ENCODE measurements around the gene ACTR3C. TPM values are rescaled to one million over a fixed set of nuclear protein-coding genes. Genes with fewer than 3 reads are reported as not detected.

The ACTR3C gene
- total and polyA plus RNA-seq, 2 experiments from 2014 or later, result 1.5 to 3.5 TPM

DNA sequence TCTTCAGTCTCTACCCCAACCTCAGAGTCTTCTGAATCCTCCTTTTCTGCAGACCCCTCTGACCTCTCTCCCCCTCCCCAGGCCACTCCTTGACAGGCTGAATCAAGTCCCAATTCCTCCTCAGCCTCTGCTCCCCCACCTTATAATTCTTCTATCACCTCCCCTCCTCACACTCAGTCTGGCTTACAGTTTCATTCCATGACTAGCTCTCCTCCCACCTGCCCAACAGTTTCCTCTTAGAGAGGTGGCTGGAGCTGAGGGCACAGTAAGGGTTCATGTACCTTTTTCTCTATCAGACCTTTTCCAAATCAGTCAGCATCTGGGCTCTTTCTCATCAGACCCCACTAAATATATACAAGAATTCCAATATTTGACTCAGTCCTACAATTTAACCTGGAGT is 14.8 kb downstream of the ACTR3C start:
- Histone ChIP-seq H3K9me2 (ENCODE audit: insufficient read depth) (no peaks in the 10 kb centered on the region), H3K4me2 (no peak overlapping the region), H3F3A (replicated peaks; ENCODE audit: low read depth) (no peaks in the 10 kb centered on the region), H3K4me1 (ENCODE audit: insufficient read depth) (peaks cover 21% of the 10 kb centered on the region), H3K4me3 (no peak overlapping the region), H3K36me3 (ENCODE audit: insufficient read depth) (no peaks in the 10 kb centered on the region), H2AFZ (no peak overlapping the region), H3K79me2 (replicated peaks; ENCODE audit: insufficient read depth) (no peaks in the 10 kb centered on the region), H3K27me3 (ENCODE audit: insufficient read depth) (0 out of 2 replicates have a peak, but pooled peaks cover 3% of the 10 kb centered on the region), H3K27ac (ENCODE audit: low read depth) (no peak overlapping the region), H4K20me1 (replicated peaks; ENCODE audit: insufficient read depth) (no peaks in the 10 kb centered on the region)
- Mint-ChIP-seq H3K36me3 (ENCODE audit: low read depth) (peaks cover 13% of the 10 kb centered on the region), H3K27me3 (ENCODE audit: insufficient read depth, low read depth, poor library complexity) (peaks cover 28% of the 10 kb centered on the region), H3K4me3 (no peak overlapping the region), H3K4me1 (peaks cover 16% of the 10 kb centered on the region), H3K27ac (no peak overlapping the region), H3K9me3 (peaks cover 21% of the 10 kb centered on the region)
- ATAC-seq (no peak), DNase-seq (ENCODE audit: low spot score) (no peak)
- TF ChIP-seq ZNF331 (CRISPR knock-in tag; IDR thresholded peaks at IDR 0.05; ENCODE audit: low read depth) (no peak), REST (IDR thresholded peaks at IDR 0.05; ENCODE audit: unreplicated experiment) (no peak), CREB1 (CRISPR knock-in tag; IDR thresholded peaks at IDR 0.05; ENCODE audit: low read depth) (no peak), POLR2AphosphoS5 (IDR thresholded peaks at IDR 0.05; ENCODE audit: low read depth) (no peak), EZH2 (IDR thresholded peaks at IDR 0.05; ENCODE audit: low read depth, unreplicated experiment) (no peak), JUNB (IDR thresholded peaks at IDR 0.05; ENCODE audit: unreplicated experiment) (no peak), ZNF114 (CRISPR knock-in tag; IDR thresholded peaks at IDR 0.05) (no peak)
- TF ChIP-seq, protein P1, sequence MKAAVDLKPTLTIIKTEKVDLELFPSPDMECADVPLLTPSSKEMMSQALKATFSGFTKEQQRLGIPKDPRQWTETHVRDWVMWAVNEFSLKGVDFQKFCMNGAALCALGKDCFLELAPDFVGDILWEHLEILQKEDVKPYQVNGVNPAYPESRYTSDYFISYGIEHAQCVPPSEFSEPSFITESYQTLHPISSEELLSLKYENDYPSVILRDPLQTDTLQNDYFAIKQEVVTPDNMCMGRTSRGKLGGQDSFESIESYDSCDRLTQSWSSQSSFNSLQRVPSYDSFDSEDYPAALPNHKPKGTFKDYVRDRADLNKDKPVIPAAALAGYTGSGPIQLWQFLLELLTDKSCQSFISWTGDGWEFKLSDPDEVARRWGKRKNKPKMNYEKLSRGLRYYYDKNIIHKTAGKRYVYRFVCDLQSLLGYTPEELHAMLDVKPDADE (IDR thresholded peaks at IDR 0.05), result no peak

DNA sequence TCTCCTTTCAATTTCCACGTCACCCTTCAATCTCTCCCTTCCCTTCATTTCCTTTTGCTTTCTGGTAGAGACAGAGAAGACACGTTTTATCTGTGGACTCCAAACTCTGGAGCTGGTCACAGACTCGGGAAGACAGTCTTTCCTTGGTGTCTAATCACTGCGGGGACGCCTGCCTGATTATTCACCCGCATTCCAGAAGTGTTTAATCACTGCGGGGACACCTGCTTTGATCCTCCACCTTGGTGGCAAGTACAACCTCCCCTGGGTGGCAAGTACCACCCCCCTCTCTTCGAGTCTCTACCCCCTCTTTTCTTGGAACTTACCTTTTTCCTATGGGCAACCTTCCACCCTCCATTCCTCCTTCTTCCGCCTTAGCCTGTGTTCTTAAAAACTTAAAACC is 15.4 kb downstream of the ACTR3C start:
- no peak; the same call in 2 of the 3 replicates for ATAC-seq
- H3K27me3 ChIP-seq (ENCODE audit: insufficient read depth), result 0 out of 2 replicates have a peak, but pooled peaks cover 3% of the 10 kb centered on the region
- Mint-ChIP-seq H3K27me3 (ENCODE audit: insufficient read depth, low read depth, poor library complexity) (peaks cover 25% of the 10 kb centered on the region), H3K4me3 (no peak overlapping the region), H3K9me3 (peaks cover 21% of the 10 kb centered on the region), H3K4me1 (peaks cover 9% of the 10 kb centered on the region), H3K36me3 (ENCODE audit: low read depth) (peaks cover 13% of the 10 kb centered on the region), H3K27ac (no peak overlapping the region)
- no peak overlapping the region for H2AFZ ChIP-seq
- no peak for TF ChIP-seq REST (IDR thresholded peaks at IDR 0.05; ENCODE audit: unreplicated experiment)
- H3K79me2 ChIP-seq (replicated peaks; ENCODE audit: insufficient read depth), result no peaks in the 10 kb centered on the region
- no peaks in the 10 kb centered on the region for H3F3A ChIP-seq (replicated peaks; ENCODE audit: low read depth)
- H3K9me2 ChIP-seq (ENCODE audit: insufficient read depth), result no peaks in the 10 kb centered on the region
- H3K27ac ChIP-seq (ENCODE audit: low read depth), result no peak overlapping the region
- H3K4me1 ChIP-seq (ENCODE audit: insufficient read depth), result peaks cover 15% of the 10 kb centered on the region
- no peak overlapping the region for H3K4me3 ChIP-seq
- DNase-seq (ENCODE audit: low spot score), result no peak
- H4K20me1 ChIP-seq (replicated peaks; ENCODE audit: insufficient read depth), result no peaks in the 10 kb centered on the region
- H3K4me2 ChIP-seq, result no peak overlapping the region
- H3K36me3 ChIP-seq (ENCODE audit: insufficient read depth), result no peaks in the 10 kb centered on the region
